LNCAP (cell line): ENCODE data around the gene PTPRCAP.

Experiments
- TF ChIP-seq, protein P1 (sequence below): fragments of 450-650 bp; IDR thresholded peaks from 2 replicates; pipeline ENCODE4 v1.5.1; 2017; ENCODE audit warnings: mild to moderate bottlenecking

Gene PTPRCAP

DNA sequence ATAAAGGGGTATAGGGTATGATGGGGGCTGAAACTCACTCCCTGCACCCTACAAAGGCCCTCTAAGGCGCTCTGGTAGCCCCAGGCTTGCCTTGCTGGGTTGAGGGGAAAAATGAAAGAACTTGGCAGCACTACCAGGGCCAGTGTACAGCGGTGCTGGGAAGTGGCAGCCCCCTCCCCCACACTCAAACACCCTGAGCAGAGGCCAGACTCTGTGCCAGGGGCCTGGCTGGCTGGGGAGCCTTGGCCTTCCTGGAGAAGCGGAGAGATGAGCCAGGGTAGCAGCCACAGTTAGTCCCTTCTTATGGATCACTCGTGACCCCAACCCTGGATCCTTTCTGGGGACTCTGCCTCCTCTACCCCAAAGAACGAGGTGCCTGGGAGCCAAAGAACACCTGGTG lies 28.9 kb upstream of the PTPRCAP start:
- TF ChIP-seq, protein P1, sequence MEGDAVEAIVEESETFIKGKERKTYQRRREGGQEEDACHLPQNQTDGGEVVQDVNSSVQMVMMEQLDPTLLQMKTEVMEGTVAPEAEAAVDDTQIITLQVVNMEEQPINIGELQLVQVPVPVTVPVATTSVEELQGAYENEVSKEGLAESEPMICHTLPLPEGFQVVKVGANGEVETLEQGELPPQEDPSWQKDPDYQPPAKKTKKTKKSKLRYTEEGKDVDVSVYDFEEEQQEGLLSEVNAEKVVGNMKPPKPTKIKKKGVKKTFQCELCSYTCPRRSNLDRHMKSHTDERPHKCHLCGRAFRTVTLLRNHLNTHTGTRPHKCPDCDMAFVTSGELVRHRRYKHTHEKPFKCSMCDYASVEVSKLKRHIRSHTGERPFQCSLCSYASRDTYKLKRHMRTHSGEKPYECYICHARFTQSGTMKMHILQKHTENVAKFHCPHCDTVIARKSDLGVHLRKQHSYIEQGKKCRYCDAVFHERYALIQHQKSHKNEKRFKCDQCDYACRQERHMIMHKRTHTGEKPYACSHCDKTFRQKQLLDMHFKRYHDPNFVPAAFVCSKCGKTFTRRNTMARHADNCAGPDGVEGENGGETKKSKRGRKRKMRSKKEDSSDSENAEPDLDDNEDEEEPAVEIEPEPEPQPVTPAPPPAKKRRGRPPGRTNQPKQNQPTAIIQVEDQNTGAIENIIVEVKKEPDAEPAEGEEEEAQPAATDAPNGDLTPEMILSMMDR: no peak

DNA sequence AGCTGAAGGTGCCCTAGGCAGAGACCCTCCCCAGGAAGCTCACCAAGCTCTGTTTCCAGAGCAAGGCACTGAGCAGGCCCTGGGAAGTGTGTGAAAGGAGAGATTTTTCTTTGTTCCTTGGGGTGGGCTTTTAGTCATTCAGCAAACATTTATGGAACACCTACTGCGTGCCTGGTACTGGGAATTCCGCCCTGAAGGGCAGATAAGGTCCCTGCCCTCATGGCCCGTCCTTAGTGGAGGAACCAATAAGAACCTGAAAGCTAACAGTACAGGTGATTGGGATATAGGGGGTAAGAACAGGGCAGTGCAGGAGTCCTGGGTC lies 27.7 kb upstream of the PTPRCAP start:
- TF ChIP-seq, protein P1: no peak

DNA sequence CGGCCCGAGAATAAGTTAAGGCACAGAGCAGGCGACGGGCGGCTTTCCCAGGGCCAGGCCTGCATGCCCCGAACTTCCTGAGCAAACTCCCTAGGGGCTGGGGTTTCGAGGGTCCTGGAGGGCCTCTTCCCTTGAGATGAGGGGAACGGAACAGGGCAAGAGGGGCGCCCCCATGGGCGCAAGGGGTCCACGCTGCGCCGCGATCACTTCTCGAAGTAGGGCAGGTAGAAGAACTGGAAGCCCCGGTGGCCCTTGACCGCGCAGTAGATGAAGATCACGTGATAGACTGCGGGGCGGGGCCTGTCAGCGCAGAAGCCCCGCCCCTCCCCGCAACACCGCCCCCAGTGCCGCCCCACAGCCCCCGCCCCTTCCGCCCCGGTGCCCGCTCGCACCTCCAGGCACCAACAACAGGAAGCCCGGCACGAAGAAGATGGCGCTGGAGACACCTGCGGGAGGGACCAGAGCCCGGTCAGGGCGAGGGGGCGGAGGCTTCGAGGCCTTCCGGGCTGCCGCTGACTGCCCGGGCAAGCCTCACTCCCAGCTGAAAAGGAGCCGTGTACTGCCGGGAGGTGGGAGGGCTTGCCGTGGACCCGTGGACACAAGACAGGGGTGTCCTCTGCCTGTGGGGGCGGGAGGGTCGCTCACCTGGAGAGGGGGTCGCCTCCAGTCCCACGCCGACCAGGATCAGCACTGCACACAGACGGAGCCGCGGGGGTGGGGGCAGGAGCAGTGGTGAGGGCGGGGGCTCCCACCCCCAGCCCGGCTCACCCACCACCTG lies 27.1 kb upstream of the PTPRCAP start:
- TF ChIP-seq, protein P1: no peak

DNA sequence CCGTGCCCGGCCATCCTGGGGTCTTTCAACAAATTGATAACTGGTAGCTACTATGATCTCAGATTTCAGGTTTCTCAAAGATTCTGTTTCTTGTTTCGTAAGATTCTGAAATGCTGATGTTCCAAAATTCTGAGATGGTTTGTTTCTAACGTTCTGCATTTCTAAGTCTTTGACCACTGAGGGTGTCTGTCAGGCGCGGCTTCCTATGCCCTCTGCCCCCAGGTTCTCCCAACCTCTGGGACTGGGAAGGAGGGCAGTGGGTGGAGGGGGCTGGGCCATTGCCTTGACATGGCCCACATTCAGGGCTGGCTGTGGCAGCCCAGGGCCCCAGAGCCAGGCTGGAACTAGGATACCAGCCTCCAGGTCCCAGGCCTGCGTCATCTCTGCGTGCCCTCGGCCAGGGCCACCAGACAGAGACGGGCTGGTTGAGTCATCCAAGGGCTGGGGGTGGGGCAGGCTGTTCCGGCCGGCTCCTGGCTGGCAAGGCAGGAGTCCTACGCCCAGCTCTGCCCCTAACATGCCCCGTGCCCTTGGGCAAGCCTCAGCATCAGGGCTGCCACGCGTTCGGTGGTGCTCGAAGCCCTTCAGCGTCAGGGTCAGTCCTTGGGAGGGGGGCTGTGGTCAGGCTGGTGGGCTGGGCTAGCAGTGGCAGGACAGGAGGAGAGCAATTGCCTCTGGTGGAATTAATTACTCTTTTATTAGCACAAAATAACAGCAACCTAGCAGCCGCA lies 26.4 kb upstream of the PTPRCAP start:
- TF ChIP-seq, protein P1: no peak

DNA sequence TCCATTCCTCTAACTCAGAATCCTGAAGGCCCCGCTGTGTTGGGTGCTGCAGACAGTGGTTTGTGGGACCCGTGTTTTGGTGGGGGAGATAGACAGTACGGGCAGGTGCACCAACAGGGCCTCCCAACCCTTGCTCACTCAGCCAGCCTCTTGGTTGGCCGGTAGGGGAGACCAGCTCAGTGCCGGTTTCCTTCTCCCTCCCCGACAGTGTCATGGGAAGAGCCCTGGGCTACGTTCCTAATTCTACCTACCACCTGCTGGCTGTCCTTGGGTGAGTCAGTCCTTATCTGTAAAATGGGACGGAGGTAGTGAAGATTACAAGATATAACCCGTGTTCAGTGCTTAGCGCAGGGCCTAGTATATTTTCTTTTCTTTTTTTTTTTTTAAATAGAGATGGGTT lies 25.7 kb upstream of the PTPRCAP start:
- TF ChIP-seq, protein P1: no peak

DNA sequence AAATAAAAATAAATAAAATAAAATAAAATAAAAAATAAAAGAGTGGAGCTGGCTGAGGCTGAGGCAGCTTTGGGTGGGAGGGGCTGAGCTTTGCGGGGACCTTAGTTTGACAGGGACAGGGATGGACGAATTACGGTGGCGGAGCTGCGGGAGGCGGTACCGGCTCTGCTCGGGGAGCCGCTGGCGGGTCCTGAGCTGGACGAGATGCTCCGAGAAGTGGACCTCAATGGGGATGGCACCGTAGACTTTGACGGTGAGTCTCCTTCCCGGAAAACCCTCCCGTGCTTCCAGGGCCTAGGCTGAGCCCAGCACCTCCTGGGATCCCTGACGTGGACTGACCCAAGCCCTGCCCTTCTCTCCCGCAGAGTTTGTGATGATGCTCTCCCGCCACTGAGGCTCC lies 20.8 kb upstream of the PTPRCAP start:
- TF ChIP-seq, protein P1: no peak

DNA sequence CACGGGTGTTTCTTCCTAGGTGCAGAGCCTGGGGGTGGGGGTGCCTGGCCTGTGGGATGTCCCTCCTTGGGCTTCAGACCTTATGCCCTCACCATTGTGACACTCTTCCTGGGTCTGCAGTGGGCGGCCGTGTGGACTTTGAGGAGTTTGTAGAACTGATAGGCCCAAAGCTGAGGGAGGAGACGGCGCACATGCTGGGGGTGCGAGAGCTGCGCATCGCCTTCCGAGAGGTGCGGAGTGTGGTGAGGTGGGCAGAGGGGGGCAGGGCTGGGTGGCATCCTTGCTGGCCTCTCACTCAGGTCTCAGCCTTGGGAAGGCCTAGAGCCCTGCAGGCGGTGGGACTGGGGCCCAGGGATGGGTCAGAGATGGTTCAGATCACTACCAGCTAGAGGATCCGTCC lies 20.0 kb upstream of the PTPRCAP start:
- TF ChIP-seq, protein P1: no peak
